ENCODE data around the gene ARAP3.

DNA sequence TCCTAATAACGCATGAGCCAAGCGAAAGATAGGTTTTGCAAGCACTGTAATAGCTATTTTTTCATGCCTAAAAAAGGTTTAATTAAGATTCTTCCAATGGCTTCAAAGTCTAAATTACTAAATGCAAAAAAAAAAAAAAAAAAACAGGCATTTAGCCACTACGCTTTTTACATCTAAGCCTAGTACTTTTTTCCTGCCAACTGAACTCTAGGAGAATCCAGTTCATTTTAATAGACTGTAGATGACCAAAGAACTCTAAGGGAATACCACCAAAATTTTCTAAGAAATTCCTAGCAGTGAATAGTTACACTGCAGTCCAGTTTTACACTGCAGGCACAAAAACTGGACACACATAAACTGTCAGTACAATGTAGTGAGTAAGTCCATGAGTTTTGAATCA is 73.0 kb downstream of the ARAP3 start:
- TF ChIP-seq, protein P1, sequence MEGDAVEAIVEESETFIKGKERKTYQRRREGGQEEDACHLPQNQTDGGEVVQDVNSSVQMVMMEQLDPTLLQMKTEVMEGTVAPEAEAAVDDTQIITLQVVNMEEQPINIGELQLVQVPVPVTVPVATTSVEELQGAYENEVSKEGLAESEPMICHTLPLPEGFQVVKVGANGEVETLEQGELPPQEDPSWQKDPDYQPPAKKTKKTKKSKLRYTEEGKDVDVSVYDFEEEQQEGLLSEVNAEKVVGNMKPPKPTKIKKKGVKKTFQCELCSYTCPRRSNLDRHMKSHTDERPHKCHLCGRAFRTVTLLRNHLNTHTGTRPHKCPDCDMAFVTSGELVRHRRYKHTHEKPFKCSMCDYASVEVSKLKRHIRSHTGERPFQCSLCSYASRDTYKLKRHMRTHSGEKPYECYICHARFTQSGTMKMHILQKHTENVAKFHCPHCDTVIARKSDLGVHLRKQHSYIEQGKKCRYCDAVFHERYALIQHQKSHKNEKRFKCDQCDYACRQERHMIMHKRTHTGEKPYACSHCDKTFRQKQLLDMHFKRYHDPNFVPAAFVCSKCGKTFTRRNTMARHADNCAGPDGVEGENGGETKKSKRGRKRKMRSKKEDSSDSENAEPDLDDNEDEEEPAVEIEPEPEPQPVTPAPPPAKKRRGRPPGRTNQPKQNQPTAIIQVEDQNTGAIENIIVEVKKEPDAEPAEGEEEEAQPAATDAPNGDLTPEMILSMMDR (IDR thresholded peaks at IDR 0.05; ENCODE audit: insufficient read depth, low read depth, low read length), result no peak
- TF ChIP-seq EZH2 (IDR thresholded peaks at IDR 0.05; ENCODE audit: insufficient read depth, low read length), result no peak
